SU-DHL-6 (cell line): ENCODE results near the gene CDK7.

Source experiments
- H2AFZ ChIP-seq: fragments of 200-600 bp; sonication (generic); 2 replicates; pipeline ENCODE4 v1.6.1; 2014; ENCODE audit warnings: low read depth, mild to moderate bottlenecking, moderate library complexity, mixed read lengths, antibody characterized with exemption, low read length; ENCODE audit not compliant: severe bottlenecking
- H3F3A ChIP-seq: fragments of 200-600 bp; shearing (Covaris generic); 2 replicates; pipeline ENCODE4 v1.6.0; 2016; ENCODE audit warnings: antibody characterized with exemption, mild to moderate bottlenecking; ENCODE audit not compliant: insufficient read depth
- H3K27ac ChIP-seq: fragments of 200-600 bp; sonication (generic); 2 replicates; pipeline ENCODE4 v1.5.1; 2016; ENCODE audit warnings: low read depth, mild to moderate bottlenecking, low read length, moderate library complexity, mixed read lengths
- H3K27me3 ChIP-seq: fragments of 200-600 bp; sonication (generic), shearing (Covaris generic); 2 replicates; pipeline ENCODE4 v1.6.0; 2014; ENCODE audit warnings: mild to moderate bottlenecking, low read length
- H3K36me3 ChIP-seq: fragments of 200-600 bp; sonication (generic); 2 replicates; pipeline ENCODE4 v1.6.1; 2014; ENCODE audit warnings: mild to moderate bottlenecking, low read length, mixed read lengths
- H3K4me2 ChIP-seq: fragments of 300-600, 200-600 bp; shearing (Covaris generic), sonication (generic); 2 replicates; pipeline ENCODE4 v1.6.0; 2014; ENCODE audit warnings: low read length, low read depth, mild to moderate bottlenecking; ENCODE audit not compliant: poor library complexity, severe bottlenecking
- H3K4me3 ChIP-seq: fragments of 200-600 bp; sonication (generic); 2 replicates; pipeline ENCODE4 v1.5.1; 2014; ENCODE audit warnings: antibody characterized with exemption, low read length, mild to moderate bottlenecking, mixed read lengths; ENCODE audit not compliant: insufficient read depth, poor library complexity, severe bottlenecking
- H3K79me2 ChIP-seq: fragments of 200-600 bp; sonication (generic); 2 replicates; pipeline ENCODE4 v1.6.1; 2014; ENCODE audit warnings: mild to moderate bottlenecking, low read length, moderate library complexity; ENCODE audit not compliant: insufficient read depth
- H3K9ac ChIP-seq: fragments of 200-600 bp; sonication (generic); 2 replicates; pipeline ENCODE4 v1.7.0; 2014; ENCODE audit warnings: mild to moderate bottlenecking, low read length
- H3K9me2 ChIP-seq: fragments of 200-600 bp; sonication (generic); replicated peaks from 2 replicates; pipeline ENCODE4 v1.6.1; 2014; ENCODE audit warnings: low read length; ENCODE audit not compliant: insufficient read depth
- H3K9me3 ChIP-seq: fragments of 200-600 bp; sonication (generic); 2 replicates; pipeline ENCODE4 v1.6.1; 2014; ENCODE audit warnings: low read length, mixed read lengths; ENCODE audit not compliant: insufficient read depth
- H4K20me1 ChIP-seq: fragments of 200-600 bp; sonication (generic); 2 replicates; pipeline ENCODE4 v1.6.1; 2014; ENCODE audit warnings: low read depth, mild to moderate bottlenecking, antibody characterized with exemption, low read length, moderate library complexity, mixed read lengths
- EZH2phosphoT487 ChIP-seq: fragments of 200-600 bp; sonication (generic), shearing (Covaris generic); conservative IDR thresholded peaks from 2 replicates; pipeline ENCODE4 v1.6.1; 2018; ENCODE audit warnings: mild to moderate bottlenecking, antibody characterized with exemption, low read length, moderate library complexity, mixed read lengths
- TF ChIP-seq, protein P1 (sequence below): fragments of 200-600 bp; sonication (generic); IDR thresholded peaks from one replicate; pipeline ENCODE4 v1.5.1; 2017; ENCODE audit warnings: antibody characterized with exemption, mild to moderate bottlenecking, low read length, moderate library complexity; ENCODE audit not compliant: insufficient read depth, poor library complexity, severe bottlenecking

Gene CDK7

DNA sequence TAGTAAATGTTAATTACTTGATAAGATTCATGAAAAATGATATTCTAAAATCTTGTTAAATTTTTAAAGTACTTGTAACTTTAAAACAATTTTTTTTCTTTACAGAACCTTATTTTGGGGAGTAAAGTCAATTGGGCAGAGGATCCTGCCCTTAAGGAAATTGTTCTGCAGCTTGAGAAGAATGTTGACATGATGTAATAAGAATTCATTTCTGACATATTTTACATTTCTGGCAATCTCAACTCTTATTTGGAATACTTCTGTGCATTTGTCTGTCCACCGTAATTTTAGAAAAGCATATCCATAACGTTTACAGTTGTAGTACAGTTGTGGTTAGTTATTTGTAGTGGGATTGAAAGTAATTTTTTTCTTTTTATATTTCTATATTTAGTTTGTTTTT is 25.1 kb upstream of the CDK7 start:
- Histone ChIP-seq H3K27ac (no peak overlapping the region), H3K9ac (no peak overlapping the region), H3K36me3 (peaks cover 5% of the 10 kb centered on the region; the same call in 1 of the 2 replicates), H2AFZ (no peak overlapping the region), H3K79me2 (no peaks in the 10 kb centered on the region), H3K9me2 (no peaks in the 10 kb centered on the region), H3F3A (no peaks in the 10 kb centered on the region), H3K27me3 (no peaks in the 10 kb centered on the region), H3K9me3 (no peaks in the 10 kb centered on the region), H4K20me1 (no peaks in the 10 kb centered on the region), H3K4me3 (no peak overlapping the region), H3K4me2 (no peak overlapping the region)
- TF ChIP-seq, protein P1, sequence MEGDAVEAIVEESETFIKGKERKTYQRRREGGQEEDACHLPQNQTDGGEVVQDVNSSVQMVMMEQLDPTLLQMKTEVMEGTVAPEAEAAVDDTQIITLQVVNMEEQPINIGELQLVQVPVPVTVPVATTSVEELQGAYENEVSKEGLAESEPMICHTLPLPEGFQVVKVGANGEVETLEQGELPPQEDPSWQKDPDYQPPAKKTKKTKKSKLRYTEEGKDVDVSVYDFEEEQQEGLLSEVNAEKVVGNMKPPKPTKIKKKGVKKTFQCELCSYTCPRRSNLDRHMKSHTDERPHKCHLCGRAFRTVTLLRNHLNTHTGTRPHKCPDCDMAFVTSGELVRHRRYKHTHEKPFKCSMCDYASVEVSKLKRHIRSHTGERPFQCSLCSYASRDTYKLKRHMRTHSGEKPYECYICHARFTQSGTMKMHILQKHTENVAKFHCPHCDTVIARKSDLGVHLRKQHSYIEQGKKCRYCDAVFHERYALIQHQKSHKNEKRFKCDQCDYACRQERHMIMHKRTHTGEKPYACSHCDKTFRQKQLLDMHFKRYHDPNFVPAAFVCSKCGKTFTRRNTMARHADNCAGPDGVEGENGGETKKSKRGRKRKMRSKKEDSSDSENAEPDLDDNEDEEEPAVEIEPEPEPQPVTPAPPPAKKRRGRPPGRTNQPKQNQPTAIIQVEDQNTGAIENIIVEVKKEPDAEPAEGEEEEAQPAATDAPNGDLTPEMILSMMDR, result no peak
- no peak for TF ChIP-seq EZH2phosphoT487

DNA sequence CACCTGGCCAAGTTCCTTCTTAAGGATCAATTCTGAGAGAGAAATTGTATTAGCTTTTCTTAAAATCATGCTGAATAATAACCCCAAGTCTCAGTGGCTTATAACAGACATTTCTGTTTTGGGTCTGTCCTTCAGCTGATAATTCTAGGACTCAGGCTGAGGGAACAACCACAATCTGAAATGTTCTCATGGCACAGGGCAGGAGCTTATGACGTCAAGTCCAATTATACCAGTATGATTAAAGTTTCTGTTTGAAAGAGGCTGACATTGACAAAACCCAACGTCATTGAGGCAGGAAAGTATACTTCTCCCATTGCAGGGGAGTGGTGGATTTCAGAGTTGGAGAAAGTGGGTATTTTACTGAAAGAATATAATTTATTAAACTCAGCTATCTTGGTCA is 23.5 kb upstream of the CDK7 start:
- H3K79me2 ChIP-seq, result no peaks in the 10 kb centered on the region
- H3K9ac ChIP-seq, result no peak overlapping the region
- no peaks in the 10 kb centered on the region for H3K27me3 ChIP-seq
- H3K27ac ChIP-seq, result no peak overlapping the region
- H3K4me2 ChIP-seq, result no peak overlapping the region
- no peaks in the 10 kb centered on the region for H3K9me3 ChIP-seq
- peaks cover 5% of the 10 kb centered on the region; the same call in 1 of the 2 replicates for H3K36me3 ChIP-seq
- H2AFZ ChIP-seq, result no peak overlapping the region
- no peak overlapping the region for H3K4me3 ChIP-seq
- peaks cover 4% of the 10 kb centered on the region; the same call in 1 of the 2 replicates for H3F3A ChIP-seq
- no peaks in the 10 kb centered on the region for H3K9me2 ChIP-seq
- H4K20me1 ChIP-seq, result no peaks in the 10 kb centered on the region
- TF ChIP-seq, protein P1, result no peak
- no peak for TF ChIP-seq EZH2phosphoT487

DNA sequence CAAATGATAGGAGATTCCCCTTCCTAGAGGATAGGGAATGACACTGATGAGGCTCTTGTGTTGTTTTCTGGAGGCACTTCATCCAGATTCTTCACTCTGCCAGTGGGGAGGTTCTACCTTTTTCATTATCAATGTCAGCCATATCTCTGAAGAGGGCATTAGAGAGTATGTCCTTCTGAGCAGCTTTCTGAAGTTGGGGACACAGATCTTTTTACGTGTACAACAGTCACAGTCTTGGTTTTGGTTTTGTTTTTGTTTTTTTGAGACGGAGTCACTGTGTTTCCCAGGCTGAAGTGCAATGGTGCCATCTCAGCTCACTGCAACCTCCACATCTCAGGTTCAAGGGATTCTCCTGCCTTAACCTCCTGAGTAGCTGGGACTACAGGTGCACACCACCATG is 22.7 kb upstream of the CDK7 start:
- Histone ChIP-seq H2AFZ (no peak overlapping the region), H3F3A (peaks cover 6% of the 10 kb centered on the region), H3K27me3 (no peaks in the 10 kb centered on the region), H3K4me2 (no peak overlapping the region), H3K79me2 (no peaks in the 10 kb centered on the region), H3K9me2 (no peaks in the 10 kb centered on the region), H3K9me3 (no peaks in the 10 kb centered on the region), H3K9ac (no peak overlapping the region), H3K27ac (no peak overlapping the region), H3K36me3 (peaks cover 5% of the 10 kb centered on the region; the same call in 1 of the 2 replicates), H3K4me3 (no peak overlapping the region), H4K20me1 (no peaks in the 10 kb centered on the region)
- TF ChIP-seq, protein P1, result no peak
- TF ChIP-seq EZH2phosphoT487, result no peak
